ENCODE measurements around the gene STAT6.

Gene STAT6

GRCh38 chr12:57049890-57050289, 61.3 kb downstream of the STAT6 start, which contains the start of gene MYO1A:
Gene MYO1A (minus strand): TSS chr12:57050129. CDS start chr12:57048323, 1,806 bp downstream.
- Histone ChIP-seq H3K9me3 (ENCODE audit: control insufficient read depth, insufficient read depth, low read depth, low read length) (no peaks in the 10 kb centered on the region), H3K4me1 (ENCODE audit: control insufficient read depth, insufficient read depth, low read length) (no peaks in the 10 kb centered on the region), H3K4me3 (ENCODE audit: low read depth, low read length) (no peak within 1 kb of the TSS), H3K27ac (ENCODE audit: extremely low read depth, low read depth, low read length) (no peak within 1 kb of the TSS), H3K36me3 (ENCODE audit: control insufficient read depth in 2 of 2, insufficient read depth in 1 of 2, low read length in 2 of 2) (no peaks in the 10 kb centered on the region; a peak in 1 of 3 replicates)
- TF ChIP-seq ZNF391 (tag by site-specific recombination; IDR thresholded peaks at IDR 0.05; ENCODE audit: borderline replicate concordance, low read depth) (no peak), REST (tag by site-specific recombination; IDR thresholded peaks at IDR 0.05) (peak; percentile 97)
- ChIA-PET CTCF (interaction anchor here (0.6 to 4.3 kb wide), 9 partner anchors 11 to 62 kb away, joined by 3 to 15 read pairs (median 5); partner anchors contain the start of gene STAT6), POLR2A (interaction anchor here (1.0 kb wide), 1 partner anchor 38 kb away, joined by 7 read pairs; no protein-coding TSS in a partner anchor)

DNA sequence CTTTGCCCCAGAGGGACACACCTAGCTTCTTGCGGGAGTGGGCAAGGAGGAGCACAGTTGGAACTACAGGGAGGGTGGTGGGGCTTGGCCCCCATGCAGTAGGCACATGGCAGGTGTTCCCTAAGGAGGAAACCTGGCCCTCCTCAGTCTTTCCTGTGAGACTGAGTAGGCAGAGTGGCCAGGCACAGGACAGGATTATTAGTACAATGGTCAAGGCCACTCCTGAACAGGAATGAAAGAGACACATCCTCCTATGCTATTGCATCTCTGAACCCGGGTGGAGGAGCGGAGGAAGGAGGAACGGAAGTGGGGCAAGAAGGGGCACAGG, 62.1 kb downstream of the STAT6 start:
- no peak overlapping the region for H3K4me3 ChIP-seq (ENCODE audit: low read depth, low read length)
- H3K27ac ChIP-seq (ENCODE audit: extremely low read depth, low read depth, low read length): no peak overlapping the region
- CTCF ChIA-PET: interaction anchor here (0.6 to 4.3 kb wide), 6 partner anchors 11 to 93 kb away, joined by 3 to 15 read pairs (median 5); partner anchors contain the start of gene STAT6
- H3K4me1 ChIP-seq (ENCODE audit: control insufficient read depth, insufficient read depth, low read length): no peaks in the 10 kb centered on the region
- H3K9me3 ChIP-seq (ENCODE audit: control insufficient read depth, insufficient read depth, low read depth, low read length): no peaks in the 10 kb centered on the region
- POLR2A ChIA-PET: interaction anchor here (0.5 kb wide), 1 partner anchor 28 kb away, joined by 3 read pairs; no protein-coding TSS in a partner anchor
- no peaks in the 10 kb centered on the region for H3K36me3 ChIP-seq (ENCODE audit: control insufficient read depth in 2 of 2, insufficient read depth in 1 of 2, low read length in 2 of 2)
- TF ChIP-seq ZNF24 (tag by site-specific recombination; IDR thresholded peaks at IDR 0.05) (no peak), ZNF114 (tag by site-specific recombination; IDR thresholded peaks at IDR 0.05) (no peak), ZFP37 (tag by site-specific recombination; IDR thresholded peaks at IDR 0.05) (no peak), ZXDB (tag by site-specific recombination; IDR thresholded peaks at IDR 0.05) (no peak), ZBTB11 (tag by site-specific recombination; conservative IDR thresholded peaks at IDR 0.05; ENCODE audit: low read depth) (no peak)

GRCh38 chr12:57048423-57049118, 62.6 kb downstream of the STAT6 start:
- Histone ChIP-seq H3K36me3 (ENCODE audit: control insufficient read depth in 2 of 2, insufficient read depth in 1 of 2, low read length in 2 of 2) (no peaks in the 10 kb centered on the region), H3K4me1 (ENCODE audit: control insufficient read depth, insufficient read depth, low read length) (no peaks in the 10 kb centered on the region), H3K27ac (ENCODE audit: extremely low read depth, low read depth, low read length) (no peak overlapping the region), H3K9me3 (ENCODE audit: control insufficient read depth, insufficient read depth, low read depth, low read length) (no peaks in the 10 kb centered on the region), H3K4me3 (ENCODE audit: low read depth, low read length) (no peak overlapping the region)
- CTCF ChIA-PET: interaction anchor here (0.7 to 4.3 kb wide), 7 partner anchors 12 to 127 kb away, joined by 3 to 15 read pairs (median 5); partner anchors contain the start of gene STAT6
- POLR2A ChIA-PET: interaction anchor here (0.5 kb wide), 1 partner anchor 27 kb away, joined by 3 read pairs; no protein-coding TSS in a partner anchor
- TF ChIP-seq ZIC2 (tag by site-specific recombination; IDR thresholded peaks at IDR 0.05) (no peak), ZNF544 (tag by site-specific recombination; IDR thresholded peaks at IDR 0.05) (no peak), BCL11A (tag by site-specific recombination; IDR thresholded peaks at IDR 0.05; ENCODE audit: low read depth) (no peak), ZBTB1 (tag by site-specific recombination; IDR thresholded peaks at IDR 0.05) (no peak), ZNF768 (tag by site-specific recombination; IDR thresholded peaks at IDR 0.05) (no peak), ZBTB49 (tag by site-specific recombination; IDR thresholded peaks at IDR 0.05; ENCODE audit: low read depth) (no peak), ZNF621 (tag by site-specific recombination; IDR thresholded peaks at IDR 0.05) (no peak)
- TF ChIP-seq, protein P1, sequence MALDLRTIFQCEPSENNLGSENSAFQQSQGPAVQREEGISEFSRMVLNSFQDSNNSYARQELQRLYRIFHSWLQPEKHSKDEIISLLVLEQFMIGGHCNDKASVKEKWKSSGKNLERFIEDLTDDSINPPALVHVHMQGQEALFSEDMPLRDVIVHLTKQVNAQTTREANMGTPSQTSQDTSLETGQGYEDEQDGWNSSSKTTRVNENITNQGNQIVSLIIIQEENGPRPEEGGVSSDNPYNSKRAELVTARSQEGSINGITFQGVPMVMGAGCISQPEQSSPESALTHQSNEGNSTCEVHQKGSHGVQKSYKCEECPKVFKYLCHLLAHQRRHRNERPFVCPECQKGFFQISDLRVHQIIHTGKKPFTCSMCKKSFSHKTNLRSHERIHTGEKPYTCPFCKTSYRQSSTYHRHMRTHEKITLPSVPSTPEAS (tag by site-specific recombination; IDR thresholded peaks at IDR 0.05): no peak
- TF ChIP-seq, protein P2, sequence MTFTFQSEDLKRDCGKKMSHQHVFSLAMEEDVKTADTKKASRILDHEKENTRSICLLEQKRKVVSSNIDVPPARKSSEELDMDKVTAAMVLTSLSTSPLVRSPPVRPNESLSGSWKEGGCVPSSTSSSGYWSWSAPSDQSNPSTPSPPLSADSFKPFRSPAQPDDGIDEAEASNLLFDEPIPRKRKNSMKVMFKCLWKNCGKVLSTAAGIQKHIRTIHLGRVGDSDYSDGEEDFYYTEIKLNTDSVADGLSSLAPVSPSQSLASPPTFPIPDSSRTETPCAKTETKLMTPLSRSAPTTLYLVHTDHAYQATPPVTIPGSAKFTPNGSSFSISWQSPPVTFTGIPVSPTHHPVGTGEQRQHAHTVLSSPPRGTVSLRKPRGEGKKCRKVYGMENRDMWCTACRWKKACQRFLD (tag by site-specific recombination; IDR thresholded peaks at IDR 0.05): no peak
- TF ChIP-seq, protein P3, sequence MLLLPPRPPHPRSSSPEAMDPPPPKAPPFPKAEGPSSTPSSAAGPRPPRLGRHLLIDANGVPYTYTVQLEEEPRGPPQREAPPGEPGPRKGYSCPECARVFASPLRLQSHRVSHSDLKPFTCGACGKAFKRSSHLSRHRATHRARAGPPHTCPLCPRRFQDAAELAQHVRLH (tag by site-specific recombination; IDR thresholded peaks at IDR 0.05): no peak
